GM08714 (cell line): ENCODE results near the gene GLOD5.

Source experiments
- H3K4me3 ChIP-seq: fragments of 200-500 bp; sonication (Bioruptor generic); 2 replicates; pipeline ENCODE4 v1.5.1; 2014; ENCODE audit warnings: mild to moderate bottlenecking, low read length, inconsistent platforms
- ZNF274 ChIP-seq: IDR thresholded peaks from 2 replicates; pipeline ENCODE4 v1.6.1; 2012; ENCODE audit warnings: mild to moderate bottlenecking, low read depth, low read length

GLOD5 gene

GRCh38 chrX:48761674-48762471 is at the start of gene GLOD5:
TSS of gene GLOD5 (plus strand) at chrX:48761747. CDS start at chrX:48761791, 44 bp downstream.
- no peak for TF ChIP-seq ZNF274
- no peak within 1 kb of the TSS for H3K4me3 ChIP-seq

GRCh38 chrX:48711929-48712505 is 49.5 kb upstream of the GLOD5 start:
- no peak overlapping the region for H3K4me3 ChIP-seq
- no peak for TF ChIP-seq ZNF274

GRCh38 chrX:48713847-48714246 is 47.7 kb upstream of the GLOD5 start:
- H3K4me3 ChIP-seq = no peak overlapping the region
- TF ChIP-seq ZNF274 = no peak

GRCh38 chrX:48714573-48714972 is 47.0 kb upstream of the GLOD5 start:
- TF ChIP-seq ZNF274 = no peak

GRCh38 chrX:48715072-48715471 is 46.5 kb upstream of the GLOD5 start:
- H3K4me3 ChIP-seq = no peak overlapping the region
- TF ChIP-seq ZNF274 = no peak

More at GRCh38 chrX:48714573-48714972, 47.0 kb upstream of the GLOD5 start:
- no peak overlapping the region for H3K4me3 ChIP-seq

GRCh38 chrX:48715876-48716502 is 45.6 kb upstream of the GLOD5 start:
- no peak for TF ChIP-seq ZNF274
- no peak overlapping the region for H3K4me3 ChIP-seq

GRCh38 chrX:48719958-48720357 is 41.6 kb upstream of the GLOD5 start:
- H3K4me3 ChIP-seq = no peak overlapping the region
- no peak for TF ChIP-seq ZNF274

GRCh38 chrX:48720577-48721250 is 40.8 kb upstream of the GLOD5 start:
- H3K4me3 ChIP-seq = no peak overlapping the region
- no peak for TF ChIP-seq ZNF274

- no peak overlapping the region for H3K4me3 ChIP-seq
- no peak for TF ChIP-seq ZNF274
These were observed 39.6 kb upstream of the GLOD5 start for GRCh38 chrX:48721916-48722315.

GRCh38 chrX:48726596-48726995 is 35.0 kb upstream of the GLOD5 start:
- H3K4me3 ChIP-seq = no peak overlapping the region
- TF ChIP-seq ZNF274 = no peak

- TF ChIP-seq ZNF274 = no peak
- no peak overlapping the region for H3K4me3 ChIP-seq
These were observed 32.9 kb upstream of the GLOD5 start for GRCh38 chrX:48728653-48729052.

- H3K4me3 ChIP-seq = peak overlapping the region; percentile 45; the same call in 1 of the 2 replicates
- TF ChIP-seq ZNF274 = no peak
These were observed 25.2 kb upstream of the GLOD5 start for GRCh38 chrX:48736303-48736702.

GRCh38 chrX:48736878-48737212 is 24.7 kb upstream of the GLOD5 start:
- TF ChIP-seq ZNF274 = no peak
- peak overlapping the region; percentile 45; the same call in 1 of the 2 replicates for H3K4me3 ChIP-seq

- peak overlapping the region; percentile 78 for H3K4me3 ChIP-seq
- TF ChIP-seq ZNF274 = no peak
These were observed 24.2 kb upstream of the GLOD5 start for GRCh38 chrX:48737213-48737938.
